ENCODE results near the gene ASTN1. TPM values are rescaled to one million over a fixed set of nuclear protein-coding genes. Genes with fewer than 3 reads are reported as not detected.

The ASTN1 gene
- total RNA-seq, 1 experiment from 2014 or later, result 0.42 TPM

DNA sequence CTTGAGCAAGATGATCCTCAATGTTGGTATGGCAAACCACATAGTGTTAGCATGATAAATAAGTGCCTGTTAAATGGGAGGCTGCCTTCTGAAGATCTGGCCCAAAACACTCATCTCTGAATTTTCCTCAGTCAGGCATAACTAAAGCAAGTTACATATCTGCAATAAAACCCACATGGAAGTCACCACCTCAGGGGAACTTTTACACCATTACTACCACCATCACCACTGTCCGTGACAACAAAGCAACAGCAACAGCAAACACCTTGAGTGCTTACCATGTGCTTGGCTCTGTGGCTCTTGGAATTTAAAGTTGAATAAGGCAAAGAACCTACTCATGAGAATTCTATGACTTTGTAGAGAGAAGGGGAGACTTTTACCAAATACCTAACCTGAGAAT lies 233.0 kb downstream of the ASTN1 start:
- H4K20me1 ChIP-seq (ENCODE audit: insufficient read depth), result no peaks in the 10 kb centered on the region
- H3K4me2 ChIP-seq (ENCODE audit: low read length), result no peak overlapping the region
- H3K4me1 ChIP-seq (ENCODE audit: control insufficient read depth in 1 of 2, insufficient read depth in 2 of 2, low read length in 2 of 2), result no peaks in the 10 kb centered on the region
- TF ChIP-seq YY1 (IDR thresholded peaks at IDR 0.05; ENCODE audit: extremely low read depth, insufficient replicate concordance, low read depth, low read length) (no peak), CEBPB (IDR thresholded peaks at IDR 0.05; ENCODE audit: low read depth) (no peak), POLR2A (IDR thresholded peaks at IDR 0.05; ENCODE audit: borderline replicate concordance, extremely low read depth, insufficient read depth, insufficient read length) (no peak), SIN3A (IDR thresholded peaks at IDR 0.05; ENCODE audit: low read depth) (no peak), TCF7L2 (IDR thresholded peaks at IDR 0.05; ENCODE audit: borderline replicate concordance, extremely low read depth, insufficient read depth, insufficient read length) (no peak), EZH2phosphoT487 (IDR thresholded peaks at IDR 0.05; ENCODE audit: borderline replicate concordance) (no peak), EGR1 (IDR thresholded peaks at IDR 0.05; ENCODE audit: low read depth) (no peak), SRF (IDR thresholded peaks at IDR 0.05; ENCODE audit: low read depth) (no peak), ELF1 (IDR thresholded peaks at IDR 0.05; ENCODE audit: borderline replicate concordance, low read depth) (no peak), FOSL1 (IDR thresholded peaks at IDR 0.05; ENCODE audit: low read depth) (no peak), ZFX (IDR thresholded peaks at IDR 0.05) (no peak), ZNF274 (IDR thresholded peaks at IDR 0.05; ENCODE audit: low read depth, low read length) (no peak)
- TF ChIP-seq, protein P1, sequence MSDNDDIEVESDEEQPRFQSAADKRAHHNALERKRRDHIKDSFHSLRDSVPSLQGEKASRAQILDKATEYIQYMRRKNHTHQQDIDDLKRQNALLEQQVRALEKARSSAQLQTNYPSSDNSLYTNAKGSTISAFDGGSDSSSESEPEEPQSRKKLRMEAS (IDR thresholded peaks at IDR 0.05), result no peak
- TF ChIP-seq, protein P2, sequence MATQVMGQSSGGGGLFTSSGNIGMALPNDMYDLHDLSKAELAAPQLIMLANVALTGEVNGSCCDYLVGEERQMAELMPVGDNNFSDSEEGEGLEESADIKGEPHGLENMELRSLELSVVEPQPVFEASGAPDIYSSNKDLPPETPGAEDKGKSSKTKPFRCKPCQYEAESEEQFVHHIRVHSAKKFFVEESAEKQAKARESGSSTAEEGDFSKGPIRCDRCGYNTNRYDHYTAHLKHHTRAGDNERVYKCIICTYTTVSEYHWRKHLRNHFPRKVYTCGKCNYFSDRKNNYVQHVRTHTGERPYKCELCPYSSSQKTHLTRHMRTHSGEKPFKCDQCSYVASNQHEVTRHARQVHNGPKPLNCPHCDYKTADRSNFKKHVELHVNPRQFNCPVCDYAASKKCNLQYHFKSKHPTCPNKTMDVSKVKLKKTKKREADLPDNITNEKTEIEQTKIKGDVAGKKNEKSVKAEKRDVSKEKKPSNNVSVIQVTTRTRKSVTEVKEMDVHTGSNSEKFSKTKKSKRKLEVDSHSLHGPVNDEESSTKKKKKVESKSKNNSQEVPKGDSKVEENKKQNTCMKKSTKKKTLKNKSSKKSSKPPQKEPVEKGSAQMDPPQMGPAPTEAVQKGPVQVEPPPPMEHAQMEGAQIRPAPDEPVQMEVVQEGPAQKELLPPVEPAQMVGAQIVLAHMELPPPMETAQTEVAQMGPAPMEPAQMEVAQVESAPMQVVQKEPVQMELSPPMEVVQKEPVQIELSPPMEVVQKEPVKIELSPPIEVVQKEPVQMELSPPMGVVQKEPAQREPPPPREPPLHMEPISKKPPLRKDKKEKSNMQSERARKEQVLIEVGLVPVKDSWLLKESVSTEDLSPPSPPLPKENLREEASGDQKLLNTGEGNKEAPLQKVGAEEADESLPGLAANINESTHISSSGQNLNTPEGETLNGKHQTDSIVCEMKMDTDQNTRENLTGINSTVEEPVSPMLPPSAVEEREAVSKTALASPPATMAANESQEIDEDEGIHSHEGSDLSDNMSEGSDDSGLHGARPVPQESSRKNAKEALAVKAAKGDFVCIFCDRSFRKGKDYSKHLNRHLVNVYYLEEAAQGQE (IDR thresholded peaks at IDR 0.05; ENCODE audit: low read depth), result no peak
- TF ChIP-seq, protein P3, sequence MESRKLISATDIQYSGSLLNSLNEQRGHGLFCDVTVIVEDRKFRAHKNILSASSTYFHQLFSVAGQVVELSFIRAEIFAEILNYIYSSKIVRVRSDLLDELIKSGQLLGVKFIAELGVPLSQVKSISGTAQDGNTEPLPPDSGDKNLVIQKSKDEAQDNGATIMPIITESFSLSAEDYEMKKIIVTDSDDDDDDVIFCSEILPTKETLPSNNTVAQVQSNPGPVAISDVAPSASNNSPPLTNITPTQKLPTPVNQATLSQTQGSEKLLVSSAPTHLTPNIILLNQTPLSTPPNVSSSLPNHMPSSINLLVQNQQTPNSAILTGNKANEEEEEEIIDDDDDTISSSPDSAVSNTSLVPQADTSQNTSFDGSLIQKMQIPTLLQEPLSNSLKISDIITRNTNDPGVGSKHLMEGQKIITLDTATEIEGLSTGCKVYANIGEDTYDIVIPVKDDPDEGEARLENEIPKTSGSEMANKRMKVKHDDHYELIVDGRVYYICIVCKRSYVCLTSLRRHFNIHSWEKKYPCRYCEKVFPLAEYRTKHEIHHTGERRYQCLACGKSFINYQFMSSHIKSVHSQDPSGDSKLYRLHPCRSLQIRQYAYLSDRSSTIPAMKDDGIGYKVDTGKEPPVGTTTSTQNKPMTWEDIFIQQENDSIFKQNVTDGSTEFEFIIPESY (IDR thresholded peaks at IDR 0.05; ENCODE audit: extremely low read depth, insufficient replicate concordance, low read length), result no peak
- H3K79me2 ChIP-seq (ENCODE audit: insufficient read depth, low read length), result no peaks in the 10 kb centered on the region
- no peaks in the 10 kb centered on the region for H3K36me3 ChIP-seq (ENCODE audit: control insufficient read depth in 1 of 2, insufficient read depth in 2 of 2, low read length in 2 of 2)
- BruUV-seq (replicated peaks), result no TSS peak
- no peak overlapping the region for H3K4me3 ChIP-seq (replicated peaks in 1 of 2; ENCODE audit: low read depth in 1 of 2, low read length in 2 of 2)
- RAD21 ChIA-PET (ENCODE audit: low non-redundant PET in 1 of 2, low total read pairs in 2 of 2, uncharacterized antibody in 2 of 2, unreplicated experiment in 2 of 2), result no interaction called here
- peaks cover 53% of the 10 kb centered on the region for H3K27me3 ChIP-seq (ENCODE audit: insufficient read depth, low read length)
- DNase-seq (ENCODE audit: low read depth, low spot score) (no peak), ATAC-seq (no peak)
- POLR2A ChIA-PET, result no interaction called here
- H2AFZ ChIP-seq (ENCODE audit: low read depth, low read length, poor library complexity, severe bottlenecking), result no peak overlapping the region
- H3K9me2 ChIP-seq (ENCODE audit: insufficient read depth), result no peaks in the 10 kb centered on the region
- no peak overlapping the region for H3K27ac ChIP-seq (ENCODE audit: low read depth, low read length)
- no peaks in the 10 kb centered on the region for H3K9me3 ChIP-seq (ENCODE audit: control insufficient read depth in 1 of 2, insufficient read depth in 1 of 2, low read depth in 1 of 2, low read length in 2 of 2)
- CTCF ChIA-PET, result no interaction called here
- intact Hi-C loops (cut with micrococcal nuclease), result no loop called here
- H3K9ac ChIP-seq (ENCODE audit: low read length), result no peak overlapping the region

Data from HCT116 (cell line).